ENCODE measurements around the gene CLASP1.
"Not testable (repeated sequence)": the region's sequence is repeated elsewhere in the genome, so short reads cannot be mapped to it uniquely, and the experiment has no call there.

CLASP1 gene

GRCh38 chr2:121649149-121649595, at the start of gene CLASP1:
CLASP1 (minus strand) TSS chr2:121649462; CDS start chr2:121605895, 43,567 bp downstream.
- no peak for DNase-seq

GRCh38 chr2:121698318-121698930, 49.2 kb upstream of the CLASP1 start:
- DNase-seq, result no peak

GRCh38 chr2:121697108-121697631, 47.9 kb upstream of the CLASP1 start:
- DNase-seq, result no peak

- no peak for DNase-seq
Observed at GRCh38 chr2:121696410-121696930, 47.2 kb upstream of the CLASP1 start.

GRCh38 chr2:121695171-121695451, 45.8 kb upstream of the CLASP1 start:
- DNase-seq, result no peak

GRCh38 chr2:121694398-121695170, 45.3 kb upstream of the CLASP1 start:
- DNase-seq, result no peak

GRCh38 chr2:121690572-121690971, 41.3 kb upstream of the CLASP1 start:
- not testable (repeated sequence) for DNase-seq

- no peak for DNase-seq
Observed at GRCh38 chr2:121690095-121690494, 40.8 kb upstream of the CLASP1 start.

- DNase-seq, result peak; percentile 11
Observed at GRCh38 chr2:121689356-121689755, 40.1 kb upstream of the CLASP1 start.

GRCh38 chr2:121688820-121689219, 39.6 kb upstream of the CLASP1 start:
- no peak for DNase-seq

GRCh38 chr2:121686902-121687301, 37.6 kb upstream of the CLASP1 start:
- no peak for DNase-seq

GRCh38 chr2:121686218-121686617, 37.0 kb upstream of the CLASP1 start:
- DNase-seq, result no peak

GRCh38 chr2:121682396-121683298, 33.4 kb upstream of the CLASP1 start:
- DNase-seq, result no peak

GRCh38 chr2:121677855-121678254, 28.6 kb upstream of the CLASP1 start:
- DNase-seq, result no peak

GRCh38 chr2:121671621-121672020, 22.4 kb upstream of the CLASP1 start:
- DNase-seq, result not testable (repeated sequence)

- no peak for DNase-seq
Observed at GRCh38 chr2:121670181-121670580, 20.9 kb upstream of the CLASP1 start.

GRCh38 chr2:121667618-121668017, 18.4 kb upstream of the CLASP1 start:
- no peak for DNase-seq

GRCh38 chr2:121666042-121666441, 16.8 kb upstream of the CLASP1 start:
- DNase-seq, result no peak

- DNase-seq, result no peak
Observed at GRCh38 chr2:121665504-121665903, 16.2 kb upstream of the CLASP1 start.

- no peak for DNase-seq
Observed at GRCh38 chr2:121664713-121665112, 15.5 kb upstream of the CLASP1 start.

GRCh38 chr2:121664086-121664485, 14.8 kb upstream of the CLASP1 start:
- no peak for DNase-seq

- DNase-seq, result no peak
Observed at GRCh38 chr2:121663434-121663833, 14.2 kb upstream of the CLASP1 start.

- DNase-seq, result no peak
Observed at GRCh38 chr2:121662656-121663055, 13.4 kb upstream of the CLASP1 start.

All from NCI-H345 (cell line).